Esophagus squamous epithelium (tissue), 4 donors: ENCODE measurements around the gene ATP8B1.

ENCODE experiments used
- POLR2A ChIP-seq, 4 donors: fragments of 450-650 bp; IDR thresholded peaks; one replicate each; pipeline ENCODE4 v1.6.1; 2017; ENCODE audit warnings: antibody characterized with exemption in 4 of 4, mild to moderate bottlenecking in 4 of 4, moderate library complexity in 3 of 4
- TF ChIP-seq, protein P1 (sequence below), 6 experiments: fragments of 450-650 bp in 4 of 6; fragments of 200-600 bp in 2 of 6; sonication (generic) in 2 of 6; IDR thresholded peaks; one replicate each; pipeline ENCODE4 v1.5.1; 2016 to 2019; ENCODE audit warnings: antibody characterized with exemption in 6 of 6, mild to moderate bottlenecking in 4 of 6, moderate library complexity in 4 of 6

GRCh38 chr18:57708288-57708687 is 94.8 kb downstream of the ATP8B1 start:
- TF ChIP-seq, protein P1, sequence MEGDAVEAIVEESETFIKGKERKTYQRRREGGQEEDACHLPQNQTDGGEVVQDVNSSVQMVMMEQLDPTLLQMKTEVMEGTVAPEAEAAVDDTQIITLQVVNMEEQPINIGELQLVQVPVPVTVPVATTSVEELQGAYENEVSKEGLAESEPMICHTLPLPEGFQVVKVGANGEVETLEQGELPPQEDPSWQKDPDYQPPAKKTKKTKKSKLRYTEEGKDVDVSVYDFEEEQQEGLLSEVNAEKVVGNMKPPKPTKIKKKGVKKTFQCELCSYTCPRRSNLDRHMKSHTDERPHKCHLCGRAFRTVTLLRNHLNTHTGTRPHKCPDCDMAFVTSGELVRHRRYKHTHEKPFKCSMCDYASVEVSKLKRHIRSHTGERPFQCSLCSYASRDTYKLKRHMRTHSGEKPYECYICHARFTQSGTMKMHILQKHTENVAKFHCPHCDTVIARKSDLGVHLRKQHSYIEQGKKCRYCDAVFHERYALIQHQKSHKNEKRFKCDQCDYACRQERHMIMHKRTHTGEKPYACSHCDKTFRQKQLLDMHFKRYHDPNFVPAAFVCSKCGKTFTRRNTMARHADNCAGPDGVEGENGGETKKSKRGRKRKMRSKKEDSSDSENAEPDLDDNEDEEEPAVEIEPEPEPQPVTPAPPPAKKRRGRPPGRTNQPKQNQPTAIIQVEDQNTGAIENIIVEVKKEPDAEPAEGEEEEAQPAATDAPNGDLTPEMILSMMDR (IDR thresholded peaks at IDR 0.05): no peak
- TF ChIP-seq POLR2A (IDR thresholded peaks at IDR 0.05): no peak
